NB4 (cell line): ENCODE measurements around the gene NTRK2.

Source experiments
- POLR2A ChIP-seq: IDR thresholded peaks from 2 replicates; pipeline ENCODE4 v1.6.1; 2011; ENCODE audit warnings: mild to moderate bottlenecking; ENCODE audit not compliant: insufficient read length; ENCODE audit errors: extremely low read depth
- TF ChIP-seq, protein P1 (sequence below): IDR thresholded peaks from one replicate; pipeline ENCODE4 v1.5.1; 2012; ENCODE audit warnings: low read depth, low read length

DNA sequence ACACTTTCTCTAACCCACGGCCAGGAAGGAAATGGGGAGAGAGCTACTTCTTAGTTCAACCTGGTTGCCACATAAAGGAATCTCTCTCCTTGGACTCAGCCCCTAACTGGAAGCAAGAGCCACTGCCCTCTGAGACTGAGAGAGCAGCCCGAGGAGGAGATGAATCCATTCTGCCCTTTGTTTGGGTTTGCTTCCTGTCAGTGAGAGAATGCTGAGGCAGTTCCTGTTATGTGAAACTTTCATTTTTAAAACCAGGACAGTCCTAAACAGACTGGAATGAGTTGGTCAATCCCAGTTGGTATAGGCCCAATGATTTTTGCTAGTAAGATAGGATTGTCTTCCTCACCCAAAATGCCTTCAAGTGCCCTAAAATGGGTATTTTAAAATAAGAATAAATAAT is 205.1 kb downstream of the NTRK2 start:
- TF ChIP-seq, protein P1, sequence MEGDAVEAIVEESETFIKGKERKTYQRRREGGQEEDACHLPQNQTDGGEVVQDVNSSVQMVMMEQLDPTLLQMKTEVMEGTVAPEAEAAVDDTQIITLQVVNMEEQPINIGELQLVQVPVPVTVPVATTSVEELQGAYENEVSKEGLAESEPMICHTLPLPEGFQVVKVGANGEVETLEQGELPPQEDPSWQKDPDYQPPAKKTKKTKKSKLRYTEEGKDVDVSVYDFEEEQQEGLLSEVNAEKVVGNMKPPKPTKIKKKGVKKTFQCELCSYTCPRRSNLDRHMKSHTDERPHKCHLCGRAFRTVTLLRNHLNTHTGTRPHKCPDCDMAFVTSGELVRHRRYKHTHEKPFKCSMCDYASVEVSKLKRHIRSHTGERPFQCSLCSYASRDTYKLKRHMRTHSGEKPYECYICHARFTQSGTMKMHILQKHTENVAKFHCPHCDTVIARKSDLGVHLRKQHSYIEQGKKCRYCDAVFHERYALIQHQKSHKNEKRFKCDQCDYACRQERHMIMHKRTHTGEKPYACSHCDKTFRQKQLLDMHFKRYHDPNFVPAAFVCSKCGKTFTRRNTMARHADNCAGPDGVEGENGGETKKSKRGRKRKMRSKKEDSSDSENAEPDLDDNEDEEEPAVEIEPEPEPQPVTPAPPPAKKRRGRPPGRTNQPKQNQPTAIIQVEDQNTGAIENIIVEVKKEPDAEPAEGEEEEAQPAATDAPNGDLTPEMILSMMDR = no peak
- TF ChIP-seq POLR2A = no peak
